ENCODE measurements around the gene RND3. TPM values are rescaled to one million over a fixed set of nuclear protein-coding genes. Genes with fewer than 3 reads are reported as not detected.

The RND3 gene
- polyA plus RNA-seq, 1 experiment, result 255 TPM

DNA sequence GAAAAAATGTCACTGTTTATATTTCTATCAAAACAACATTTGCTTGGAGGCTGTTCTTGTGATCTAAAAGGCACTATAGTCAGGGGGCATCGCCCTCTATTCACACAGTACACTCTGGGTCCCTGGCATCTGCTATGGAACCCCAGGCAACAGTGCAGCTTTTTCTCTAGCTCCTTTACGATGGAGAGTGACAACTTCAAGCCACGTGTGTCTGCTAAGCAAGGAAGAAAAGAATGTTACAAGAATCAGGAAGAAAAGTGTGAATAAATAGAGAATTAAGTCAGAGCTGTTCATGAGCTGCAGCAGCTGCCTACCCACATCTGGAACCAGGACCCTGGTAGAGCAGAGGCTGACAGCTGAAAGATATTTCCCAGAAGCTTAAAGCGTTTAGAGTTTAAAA, 11.2 kb downstream of the RND3 start:
- H3K27me3 ChIP-seq (ENCODE audit: control insufficient read depth, insufficient read depth, low read length), result no peaks in the 10 kb centered on the region
- no peak for DNase-seq (ENCODE audit: low read depth)
- TF ChIP-seq, protein P1, sequence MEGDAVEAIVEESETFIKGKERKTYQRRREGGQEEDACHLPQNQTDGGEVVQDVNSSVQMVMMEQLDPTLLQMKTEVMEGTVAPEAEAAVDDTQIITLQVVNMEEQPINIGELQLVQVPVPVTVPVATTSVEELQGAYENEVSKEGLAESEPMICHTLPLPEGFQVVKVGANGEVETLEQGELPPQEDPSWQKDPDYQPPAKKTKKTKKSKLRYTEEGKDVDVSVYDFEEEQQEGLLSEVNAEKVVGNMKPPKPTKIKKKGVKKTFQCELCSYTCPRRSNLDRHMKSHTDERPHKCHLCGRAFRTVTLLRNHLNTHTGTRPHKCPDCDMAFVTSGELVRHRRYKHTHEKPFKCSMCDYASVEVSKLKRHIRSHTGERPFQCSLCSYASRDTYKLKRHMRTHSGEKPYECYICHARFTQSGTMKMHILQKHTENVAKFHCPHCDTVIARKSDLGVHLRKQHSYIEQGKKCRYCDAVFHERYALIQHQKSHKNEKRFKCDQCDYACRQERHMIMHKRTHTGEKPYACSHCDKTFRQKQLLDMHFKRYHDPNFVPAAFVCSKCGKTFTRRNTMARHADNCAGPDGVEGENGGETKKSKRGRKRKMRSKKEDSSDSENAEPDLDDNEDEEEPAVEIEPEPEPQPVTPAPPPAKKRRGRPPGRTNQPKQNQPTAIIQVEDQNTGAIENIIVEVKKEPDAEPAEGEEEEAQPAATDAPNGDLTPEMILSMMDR (IDR thresholded peaks at IDR 0.05; ENCODE audit: insufficient read depth, low read depth, low read length), result no peak
- CTCF ChIA-PET, result interaction anchor here (0.6 to 1.3 kb wide), 3 partner anchors 290 to 763 kb away, joined by 3 to 4 read pairs (median 3); no protein-coding TSS in a partner anchor
- peaks cover 15% of the 10 kb centered on the region for H3K36me3 ChIP-seq (ENCODE audit: control insufficient read depth, insufficient read depth, low read length)
- POLR2A ChIA-PET, result interaction anchor here (0.5 to 0.7 kb wide), 3 partner anchors 120 to 732 kb away, joined by 3 to 4 read pairs (median 3); no protein-coding TSS in a partner anchor
- H3K4me3 ChIP-seq (ENCODE audit: low read depth, low read length), result peak overlapping the region; percentile 6; the same call in 1 of the 2 replicates

DNA sequence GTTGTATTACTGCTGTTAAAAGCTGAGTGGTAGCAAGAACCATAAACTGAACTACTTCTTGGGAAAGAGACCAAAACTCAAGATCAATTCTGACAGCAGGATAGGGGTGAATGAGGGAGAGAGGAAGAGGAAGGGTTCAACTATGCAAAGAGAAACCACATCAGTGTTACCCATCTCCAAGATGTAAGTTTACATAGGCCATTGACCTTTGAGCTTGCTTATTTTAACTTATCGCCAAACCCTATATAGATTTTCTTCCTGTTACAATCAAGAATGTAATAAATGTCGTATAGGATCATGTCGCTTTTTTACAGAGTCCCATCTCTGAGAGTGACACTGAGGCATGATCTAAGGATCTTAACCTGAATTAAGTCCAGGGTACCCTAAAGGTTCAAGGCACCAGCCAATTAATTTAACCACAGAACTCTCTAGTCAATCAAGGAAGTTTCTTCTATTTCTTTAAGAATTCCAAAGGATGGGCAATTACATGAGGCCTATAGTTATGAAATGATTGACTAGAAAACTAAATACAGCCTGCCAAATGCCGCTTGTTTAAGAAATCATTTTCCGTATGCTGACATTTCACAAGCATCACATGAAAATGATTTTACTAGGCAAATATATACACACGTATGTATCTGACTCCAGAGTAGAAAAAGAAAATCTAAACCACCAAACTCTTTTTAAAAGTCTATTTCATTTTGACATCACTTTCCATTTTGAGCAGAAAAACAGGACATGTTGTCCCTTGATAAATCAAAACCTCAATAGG, 11.8 kb downstream of the RND3 start:
- Histone ChIP-seq H3K4me3 (ENCODE audit: low read depth, low read length) (peak overlapping the region; percentile 6; the same call in 1 of the 2 replicates), H3K27me3 (ENCODE audit: control insufficient read depth, insufficient read depth, low read length) (no peaks in the 10 kb centered on the region), H3K36me3 (ENCODE audit: control insufficient read depth, insufficient read depth, low read length) (peaks cover 15% of the 10 kb centered on the region)
- no peak for DNase-seq (ENCODE audit: low read depth)
- ChIA-PET POLR2A (interaction anchor here (0.5 to 0.7 kb wide), 3 partner anchors 121 to 887 kb away, joined by 3 to 4 read pairs (median 4); no protein-coding TSS in a partner anchor), CTCF (interaction anchor here (0.7 to 1.3 kb wide), 2 partner anchors 291 to 763 kb away, joined by 3 to 4 read pairs; no protein-coding TSS in a partner anchor)
- TF ChIP-seq, protein P1 (IDR thresholded peaks at IDR 0.05; ENCODE audit: insufficient read depth, low read depth, low read length), result no peak

DNA sequence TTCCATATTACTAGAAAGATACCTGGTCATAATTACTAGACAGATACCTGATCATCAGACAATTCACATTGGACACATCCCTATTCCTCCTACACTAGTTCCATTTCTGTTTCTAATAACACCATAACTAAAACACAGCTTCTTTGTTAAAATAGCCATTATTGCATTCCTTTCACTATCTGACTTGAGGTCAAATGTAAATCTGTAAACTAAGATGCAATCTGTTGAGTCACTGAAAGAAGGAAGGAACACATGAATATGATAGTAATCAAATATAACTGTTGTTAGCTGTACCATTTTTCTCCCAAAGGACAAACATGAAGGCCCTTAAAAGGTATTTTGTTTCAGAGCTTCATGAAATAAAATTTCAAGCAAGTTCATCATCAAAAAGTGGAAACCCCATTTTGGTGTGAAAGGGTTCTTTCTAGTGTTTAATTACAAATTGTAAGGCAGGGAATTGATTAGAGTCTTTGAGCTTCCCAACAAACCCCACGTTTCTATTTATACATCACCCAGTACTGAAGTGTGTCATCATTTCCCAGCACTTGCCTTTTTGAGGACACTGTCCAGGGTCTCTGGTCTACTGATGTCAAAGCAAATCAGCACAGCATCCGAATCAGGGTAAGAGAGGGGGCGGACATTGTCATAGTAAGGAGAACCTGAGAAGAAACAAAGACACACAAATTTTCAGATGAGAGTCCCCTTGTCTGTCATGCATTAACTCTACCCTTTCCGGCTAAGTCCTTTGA, 13.0 kb downstream of the RND3 start:
- ChIA-PET CTCF (no interaction called here), POLR2A (interaction anchor here (0.7 kb wide), 1 partner anchor 68 kb away, joined by 3 read pairs; no protein-coding TSS in a partner anchor)
- Histone ChIP-seq H3K27me3 (ENCODE audit: control insufficient read depth, insufficient read depth, low read length) (no peaks in the 10 kb centered on the region), H3K4me3 (ENCODE audit: low read depth, low read length) (no peak overlapping the region), H3K36me3 (ENCODE audit: control insufficient read depth, insufficient read depth, low read length) (peaks cover 19% of the 10 kb centered on the region)
- TF ChIP-seq, protein P1 (IDR thresholded peaks at IDR 0.05; ENCODE audit: insufficient read depth, low read depth, low read length), result no peak
- DNase-seq (ENCODE audit: low read depth), result no peak

DNA sequence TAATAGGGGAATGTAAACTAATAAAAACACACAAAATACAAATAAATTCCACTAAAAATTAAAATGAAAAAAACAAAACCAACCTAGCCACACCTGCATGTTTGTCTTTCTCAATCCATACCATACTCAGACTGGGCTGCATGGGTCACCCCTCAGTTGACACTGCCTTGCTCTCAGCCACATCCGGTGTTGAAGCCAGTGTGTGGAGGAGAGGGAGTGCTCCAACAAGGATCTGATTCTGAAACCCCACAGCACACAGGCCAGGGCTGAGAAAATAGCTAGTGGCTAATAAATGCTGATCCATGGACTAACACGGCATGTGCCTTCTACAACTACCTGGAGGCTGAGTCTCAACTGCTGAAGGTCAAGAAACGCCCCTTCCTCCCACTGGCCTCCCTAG, 13.7 kb downstream of the RND3 start:
- ChIA-PET CTCF (no interaction called here), POLR2A (interaction anchor here (0.7 kb wide), 1 partner anchor 68 kb away, joined by 3 read pairs; no protein-coding TSS in a partner anchor)
- no peak for DNase-seq (ENCODE audit: low read depth)
- no peaks in the 10 kb centered on the region for H3K27me3 ChIP-seq (ENCODE audit: control insufficient read depth, insufficient read depth, low read length)
- no peak overlapping the region for H3K4me3 ChIP-seq (ENCODE audit: low read depth, low read length)
- TF ChIP-seq, protein P1 (IDR thresholded peaks at IDR 0.05; ENCODE audit: insufficient read depth, low read depth, low read length), result no peak
- H3K36me3 ChIP-seq (ENCODE audit: control insufficient read depth, insufficient read depth, low read length), result peaks cover 18% of the 10 kb centered on the region

DNA sequence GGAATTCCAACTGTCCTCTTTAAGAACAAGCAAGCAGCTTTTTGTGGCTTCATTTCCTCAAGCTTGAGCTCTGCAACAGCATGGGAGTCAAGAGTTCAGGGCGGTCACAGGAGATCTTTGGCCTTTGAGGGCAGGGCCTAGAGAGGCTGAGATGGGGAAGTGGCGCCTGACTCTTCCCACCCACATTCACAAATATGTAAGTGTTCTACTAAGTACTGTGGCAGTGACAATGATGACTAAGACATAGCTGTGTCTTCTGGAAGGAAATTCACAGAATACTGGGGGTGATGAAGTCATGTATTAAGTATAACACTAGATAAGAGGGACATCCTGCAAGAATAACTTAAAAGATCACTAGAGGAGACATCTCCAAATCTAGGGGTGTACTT, 15.0 kb downstream of the RND3 start:
- peaks cover 19% of the 10 kb centered on the region for H3K36me3 ChIP-seq (ENCODE audit: control insufficient read depth, insufficient read depth, low read length)
- H3K4me3 ChIP-seq (ENCODE audit: low read depth, low read length), result no peak overlapping the region
- TF ChIP-seq, protein P1 (IDR thresholded peaks at IDR 0.05; ENCODE audit: insufficient read depth, low read depth, low read length), result no peak
- CTCF ChIA-PET, result no interaction called here
- POLR2A ChIA-PET, result interaction anchor here (0.6 kb wide), 3 partner anchors 13 to 206 kb away, joined by 3 to 4 read pairs (median 4); no protein-coding TSS in a partner anchor
- no peaks in the 10 kb centered on the region for H3K27me3 ChIP-seq (ENCODE audit: control insufficient read depth, insufficient read depth, low read length)
- peak; percentile 77 for DNase-seq (ENCODE audit: low read depth)

All from BJ (cell line).